ENCODE results near the gene RPUSD3.

GRCh38 chr3:9809615-9810432 lies 34.0 kb downstream of the RPUSD3 start, which contains the start of gene TTLL3:
- TF ChIP-seq, protein P1, sequence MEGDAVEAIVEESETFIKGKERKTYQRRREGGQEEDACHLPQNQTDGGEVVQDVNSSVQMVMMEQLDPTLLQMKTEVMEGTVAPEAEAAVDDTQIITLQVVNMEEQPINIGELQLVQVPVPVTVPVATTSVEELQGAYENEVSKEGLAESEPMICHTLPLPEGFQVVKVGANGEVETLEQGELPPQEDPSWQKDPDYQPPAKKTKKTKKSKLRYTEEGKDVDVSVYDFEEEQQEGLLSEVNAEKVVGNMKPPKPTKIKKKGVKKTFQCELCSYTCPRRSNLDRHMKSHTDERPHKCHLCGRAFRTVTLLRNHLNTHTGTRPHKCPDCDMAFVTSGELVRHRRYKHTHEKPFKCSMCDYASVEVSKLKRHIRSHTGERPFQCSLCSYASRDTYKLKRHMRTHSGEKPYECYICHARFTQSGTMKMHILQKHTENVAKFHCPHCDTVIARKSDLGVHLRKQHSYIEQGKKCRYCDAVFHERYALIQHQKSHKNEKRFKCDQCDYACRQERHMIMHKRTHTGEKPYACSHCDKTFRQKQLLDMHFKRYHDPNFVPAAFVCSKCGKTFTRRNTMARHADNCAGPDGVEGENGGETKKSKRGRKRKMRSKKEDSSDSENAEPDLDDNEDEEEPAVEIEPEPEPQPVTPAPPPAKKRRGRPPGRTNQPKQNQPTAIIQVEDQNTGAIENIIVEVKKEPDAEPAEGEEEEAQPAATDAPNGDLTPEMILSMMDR (IDR thresholded peaks at IDR 0.05; ENCODE audit: low read length): no peak
- TF ChIP-seq EZH2phosphoT487 (IDR thresholded peaks at IDR 0.05; ENCODE audit: low read length) (no peak), EZH2 (optimal IDR thresholded peaks at IDR 0.05; ENCODE audit: low read depth, low read length) (no peak)

Measured in MM.1S (cell line).